BE2C (cell line): ENCODE data around the gene HIGD1A.
"Not testable (repeated sequence)": the region's sequence is repeated elsewhere in the genome, so short reads cannot be mapped to it uniquely, and the experiment has no call there.

Source experiments
- DNase-seq: peaks from one replicate; pipeline ENCODE4 v3.0.0-alpha.2; 2020
- H3K27me3 ChIP-seq: fragments of 250-450 bp; sonication (Bioruptor Pico); 2 replicates; pipeline ENCODE4 v1.5.1; 2020; ENCODE audit warnings: mild to moderate bottlenecking
- H3K36me3 ChIP-seq: fragments of 250-450 bp; sonication (Bioruptor Pico); 2 replicates; pipeline ENCODE4 v1.5.1; 2020; ENCODE audit warnings: mild to moderate bottlenecking
- H3K4me1 ChIP-seq: fragments of 250-450 bp; sonication (Bioruptor Pico); 2 replicates; pipeline ENCODE4 v1.5.1; 2020
- H3K4me3 ChIP-seq: 2 replicates; pipeline ENCODE4 v1.5.1; 2011; ENCODE audit warnings: low read depth, low read length
- H3K9me3 ChIP-seq: fragments of 250-450 bp; sonication (Bioruptor Pico); 2 replicates; pipeline ENCODE4 v1.5.1; 2020
- TF ChIP-seq, protein P1 (sequence below): IDR thresholded peaks from 2 replicates; pipeline ENCODE4 v1.5.1; 2012; ENCODE audit warnings: mild to moderate bottlenecking, low read depth, low read length

Gene HIGD1A

DNA sequence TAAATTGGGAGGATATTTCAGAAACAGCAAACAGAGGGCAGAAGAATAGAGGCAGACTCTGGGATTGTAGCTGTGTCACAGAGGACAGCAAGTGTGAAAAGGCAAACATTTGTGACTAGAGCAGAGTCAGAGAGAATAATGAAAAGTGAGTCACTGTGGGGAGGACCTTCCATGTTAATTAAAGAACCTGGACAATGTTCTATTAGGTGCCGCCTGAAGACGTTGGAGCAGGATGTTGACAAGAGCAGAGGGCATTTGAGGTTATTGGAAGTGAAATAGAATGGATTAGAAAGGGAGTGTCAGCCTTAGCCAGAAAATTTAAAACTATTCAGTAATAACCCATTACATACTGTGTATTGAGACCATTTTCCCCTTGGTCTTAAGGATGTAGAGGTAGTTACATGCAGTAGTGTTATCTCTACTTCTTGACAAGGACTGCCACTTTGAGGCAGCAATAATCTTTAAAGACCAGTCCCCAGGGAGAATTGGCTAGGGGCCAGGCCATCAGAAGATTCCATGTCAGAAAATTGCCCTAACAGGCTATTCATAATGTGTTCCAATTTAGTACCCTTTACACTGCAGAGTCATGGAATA lies 10.7 kb upstream of the HIGD1A start:
- no peaks in the 10 kb centered on the region for H3K4me1 ChIP-seq
- peak; percentile 24 for DNase-seq
- no peak overlapping the region for H3K4me3 ChIP-seq
- no peaks in the 10 kb centered on the region for H3K9me3 ChIP-seq
- TF ChIP-seq, protein P1, sequence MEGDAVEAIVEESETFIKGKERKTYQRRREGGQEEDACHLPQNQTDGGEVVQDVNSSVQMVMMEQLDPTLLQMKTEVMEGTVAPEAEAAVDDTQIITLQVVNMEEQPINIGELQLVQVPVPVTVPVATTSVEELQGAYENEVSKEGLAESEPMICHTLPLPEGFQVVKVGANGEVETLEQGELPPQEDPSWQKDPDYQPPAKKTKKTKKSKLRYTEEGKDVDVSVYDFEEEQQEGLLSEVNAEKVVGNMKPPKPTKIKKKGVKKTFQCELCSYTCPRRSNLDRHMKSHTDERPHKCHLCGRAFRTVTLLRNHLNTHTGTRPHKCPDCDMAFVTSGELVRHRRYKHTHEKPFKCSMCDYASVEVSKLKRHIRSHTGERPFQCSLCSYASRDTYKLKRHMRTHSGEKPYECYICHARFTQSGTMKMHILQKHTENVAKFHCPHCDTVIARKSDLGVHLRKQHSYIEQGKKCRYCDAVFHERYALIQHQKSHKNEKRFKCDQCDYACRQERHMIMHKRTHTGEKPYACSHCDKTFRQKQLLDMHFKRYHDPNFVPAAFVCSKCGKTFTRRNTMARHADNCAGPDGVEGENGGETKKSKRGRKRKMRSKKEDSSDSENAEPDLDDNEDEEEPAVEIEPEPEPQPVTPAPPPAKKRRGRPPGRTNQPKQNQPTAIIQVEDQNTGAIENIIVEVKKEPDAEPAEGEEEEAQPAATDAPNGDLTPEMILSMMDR = no peak
- H3K36me3 ChIP-seq = no peaks in the 10 kb centered on the region
- no peaks in the 10 kb centered on the region for H3K27me3 ChIP-seq

DNA sequence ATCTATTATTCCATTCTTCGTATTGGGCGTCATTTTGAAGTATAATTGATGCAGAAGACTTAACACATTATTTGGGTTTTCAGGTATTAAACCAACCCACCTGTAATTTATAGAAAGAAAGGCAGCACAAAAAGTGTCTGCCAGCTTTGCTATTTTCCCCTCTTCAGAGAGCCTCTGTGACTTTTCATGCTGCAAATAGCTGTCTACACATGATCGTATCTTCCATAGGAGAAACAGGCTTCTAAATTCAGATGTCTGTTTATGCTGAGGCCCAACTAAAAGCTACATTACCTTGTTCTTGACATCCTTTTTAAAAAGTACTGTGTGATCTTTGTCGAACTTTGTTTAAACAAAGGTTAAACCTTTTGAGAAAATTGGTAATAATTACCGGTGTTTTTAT lies 10.0 kb upstream of the HIGD1A start:
- TF ChIP-seq, protein P1 = no peak
- DNase-seq = no peak
- Histone ChIP-seq H3K4me3 (no peak overlapping the region), H3K36me3 (no peaks in the 10 kb centered on the region), H3K9me3 (no peaks in the 10 kb centered on the region), H3K4me1 (no peaks in the 10 kb centered on the region), H3K27me3 (no peaks in the 10 kb centered on the region)

DNA sequence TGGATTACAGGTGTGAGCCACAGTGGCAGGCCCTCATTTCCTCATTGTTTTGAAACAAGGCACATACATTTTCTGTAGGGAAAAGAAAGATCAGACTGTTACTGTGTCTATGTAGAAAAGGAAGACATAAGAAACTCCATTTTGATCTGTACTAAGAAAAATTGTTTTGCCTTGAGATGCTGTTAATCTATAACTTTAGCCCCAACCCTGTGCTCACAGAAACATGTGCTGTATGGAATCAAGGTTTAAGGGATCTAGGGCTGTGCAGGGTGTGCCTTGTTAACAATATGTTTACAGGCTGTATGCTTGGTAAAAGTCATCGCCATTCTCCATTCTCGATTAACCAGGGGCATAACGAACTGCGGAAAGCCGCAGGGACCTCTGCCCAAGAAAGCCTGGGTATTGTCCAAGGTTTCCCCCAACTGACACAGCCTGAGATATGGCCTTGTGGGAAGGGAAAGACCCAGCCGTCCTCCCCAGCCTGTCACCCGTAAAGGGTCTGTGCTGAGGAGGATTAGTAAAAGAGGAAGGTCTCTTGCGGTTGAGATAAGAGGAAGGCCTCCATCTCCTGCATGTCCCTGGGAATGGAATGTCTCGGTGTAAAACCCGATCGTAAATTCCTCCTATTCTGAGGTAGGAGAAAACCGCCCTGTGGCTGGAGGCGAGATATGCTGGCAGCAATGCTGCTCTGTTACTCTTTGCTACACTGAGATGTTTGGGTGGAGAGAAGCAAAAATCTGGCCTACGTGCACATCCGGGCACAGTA lies 7.0 kb upstream of the HIGD1A start:
- H3K27me3 ChIP-seq, H3K4me1 ChIP-seq, DNase-seq, H3K36me3 ChIP-seq, H3K4me3 ChIP-seq, H3K9me3 ChIP-seq: not testable (repeated sequence)

DNA sequence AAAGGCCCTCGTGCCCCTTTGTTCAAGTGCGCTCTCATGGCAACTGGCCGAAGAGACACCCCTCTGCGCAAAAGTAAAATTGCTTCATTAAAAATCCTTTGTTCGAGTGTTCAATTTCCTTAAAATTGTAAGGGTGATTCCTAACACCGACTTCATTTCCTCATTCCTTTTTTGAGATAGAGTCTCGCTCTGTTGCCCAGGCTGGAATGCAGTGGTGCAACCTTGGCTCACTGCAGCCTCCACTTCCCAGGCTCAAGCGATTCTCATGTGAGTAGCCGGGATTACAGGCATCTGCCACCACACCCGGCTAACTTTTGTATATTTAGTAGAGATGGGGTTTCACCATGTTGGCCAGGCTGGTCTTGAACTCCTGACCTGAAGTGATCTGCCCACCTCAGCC lies 6.4 kb upstream of the HIGD1A start:
- not testable (repeated sequence) for H3K36me3 ChIP-seq, H3K27me3 ChIP-seq, H3K4me3 ChIP-seq, H3K9me3 ChIP-seq, DNase-seq, H3K4me1 ChIP-seq

DNA sequence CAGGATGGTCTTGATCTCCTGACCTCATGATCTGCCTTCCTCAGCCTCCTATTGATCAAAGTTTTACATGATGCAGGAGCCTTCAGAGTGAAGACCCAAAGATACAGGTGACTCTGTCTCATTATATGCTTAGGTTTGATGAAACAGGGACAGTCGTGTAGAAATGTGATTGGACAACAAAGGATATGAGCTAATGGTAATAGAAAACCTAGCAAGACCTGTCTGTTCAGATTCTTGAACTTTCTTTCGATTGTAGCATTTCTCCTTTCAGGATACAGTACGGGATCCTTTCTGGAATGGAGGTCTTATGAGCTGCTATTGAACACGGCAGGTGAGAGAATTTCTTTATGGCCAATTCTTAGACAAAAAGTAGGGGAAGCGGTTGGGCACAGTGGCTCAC lies 4.9 kb upstream of the HIGD1A start, which contains the start of gene ACKR2:
ACKR2 (plus strand) TSS at position 244 of the 400 bp plus-strand sequence. CDS start 55,058 bp downstream, outside the sequence.
- no peaks in the 10 kb centered on the region for H3K27me3 ChIP-seq
- DNase-seq = no peak
- TF ChIP-seq, protein P1 = no peak

DNA sequence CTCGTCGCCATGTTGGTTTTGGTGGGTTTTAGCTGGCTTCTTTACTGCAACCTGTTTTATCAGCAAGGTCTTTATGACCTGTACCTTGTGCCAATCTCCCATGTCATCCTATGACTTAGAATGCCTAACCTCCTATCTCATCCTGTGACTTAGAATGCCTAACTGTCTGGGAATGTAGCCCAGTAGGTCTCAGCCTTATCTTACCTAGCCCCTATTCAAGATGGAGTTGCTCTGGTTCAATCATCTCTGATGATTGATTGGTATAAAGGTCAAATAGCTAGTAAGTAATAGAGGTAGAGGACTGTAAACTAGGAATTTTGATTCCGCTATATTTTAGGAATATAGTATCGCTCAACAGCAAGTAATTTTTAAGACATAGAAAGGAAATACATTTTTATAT lies 3.6 kb upstream of the HIGD1A start:
- no peak for DNase-seq
- Histone ChIP-seq H3K27me3 (no peaks in the 10 kb centered on the region), H3K9me3 (no peaks in the 10 kb centered on the region), H3K4me1 (no peaks in the 10 kb centered on the region; the same call in 1 of the 2 replicates), H3K4me3 (no peak overlapping the region), H3K36me3 (no peaks in the 10 kb centered on the region)
- TF ChIP-seq, protein P1 = no peak

More for the DNA sequence above, 4.9 kb upstream of the HIGD1A start, which contains the start of gene ACKR2:
- no peaks in the 10 kb centered on the region for H3K36me3 ChIP-seq
- no peak within 1 kb of the TSS for H3K4me3 ChIP-seq
- H3K4me1 ChIP-seq = no peaks in the 10 kb centered on the region
- no peaks in the 10 kb centered on the region for H3K9me3 ChIP-seq

DNA sequence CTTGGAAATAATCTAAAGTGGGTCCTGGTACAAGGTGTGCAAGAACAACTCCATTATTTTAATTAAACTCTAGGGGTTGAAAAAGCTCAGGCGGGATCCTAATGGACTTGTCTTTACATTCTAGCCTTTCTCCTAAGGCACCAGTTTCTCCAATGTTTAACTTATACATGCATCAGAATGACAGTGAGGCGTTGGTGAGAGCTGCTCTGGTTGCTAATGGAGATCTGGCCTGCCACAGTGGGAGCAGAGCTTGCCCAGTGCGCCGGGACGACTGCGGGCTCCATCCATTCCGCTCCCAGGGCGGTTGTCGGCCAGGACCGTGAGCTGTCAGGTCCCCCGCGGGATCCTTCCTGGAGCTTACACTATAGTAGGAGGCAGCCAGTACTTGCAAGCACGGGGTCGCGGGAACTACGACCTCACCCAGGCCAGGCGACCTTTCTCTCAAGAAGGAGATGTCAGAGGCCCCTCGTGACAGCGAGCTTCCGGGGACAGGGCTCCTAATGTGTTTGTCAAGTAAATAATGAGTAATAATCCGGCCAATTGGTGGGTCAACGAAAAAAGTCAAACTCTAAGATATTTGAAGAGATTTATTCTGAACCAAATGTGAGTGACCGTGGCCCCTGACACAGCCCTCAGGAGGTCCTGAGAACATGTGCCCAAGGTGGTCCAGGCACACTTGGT lies 991 bp upstream of the HIGD1A start:
- Histone ChIP-seq H3K9me3 (no peaks in the 10 kb centered on the region), H3K4me3 (peak overlapping the region; percentile 82), H3K4me1 (no peaks in the 10 kb centered on the region; the same call in 1 of the 2 replicates), H3K36me3 (no peaks in the 10 kb centered on the region), H3K27me3 (no peaks in the 10 kb centered on the region)
- peak; percentile 6 for DNase-seq
- TF ChIP-seq, protein P1 = no peak
